GM19023 (cell line): ENCODE data around the gene MUC5AC.
"Not testable (repeated sequence)": the region's sequence is repeated elsewhere in the genome, so short reads cannot be mapped to it uniquely, and the experiment has no call there.

Source experiments
- ATAC-seq: cut with Tn5 transposase; IDR thresholded peaks from one replicate; pipeline ENCODE4 v1.9.1; 2021; ENCODE audit warnings: mild to moderate bottlenecking, moderate library complexity; ENCODE audit not compliant: unreplicated experiment

MUC5AC gene, protein sequence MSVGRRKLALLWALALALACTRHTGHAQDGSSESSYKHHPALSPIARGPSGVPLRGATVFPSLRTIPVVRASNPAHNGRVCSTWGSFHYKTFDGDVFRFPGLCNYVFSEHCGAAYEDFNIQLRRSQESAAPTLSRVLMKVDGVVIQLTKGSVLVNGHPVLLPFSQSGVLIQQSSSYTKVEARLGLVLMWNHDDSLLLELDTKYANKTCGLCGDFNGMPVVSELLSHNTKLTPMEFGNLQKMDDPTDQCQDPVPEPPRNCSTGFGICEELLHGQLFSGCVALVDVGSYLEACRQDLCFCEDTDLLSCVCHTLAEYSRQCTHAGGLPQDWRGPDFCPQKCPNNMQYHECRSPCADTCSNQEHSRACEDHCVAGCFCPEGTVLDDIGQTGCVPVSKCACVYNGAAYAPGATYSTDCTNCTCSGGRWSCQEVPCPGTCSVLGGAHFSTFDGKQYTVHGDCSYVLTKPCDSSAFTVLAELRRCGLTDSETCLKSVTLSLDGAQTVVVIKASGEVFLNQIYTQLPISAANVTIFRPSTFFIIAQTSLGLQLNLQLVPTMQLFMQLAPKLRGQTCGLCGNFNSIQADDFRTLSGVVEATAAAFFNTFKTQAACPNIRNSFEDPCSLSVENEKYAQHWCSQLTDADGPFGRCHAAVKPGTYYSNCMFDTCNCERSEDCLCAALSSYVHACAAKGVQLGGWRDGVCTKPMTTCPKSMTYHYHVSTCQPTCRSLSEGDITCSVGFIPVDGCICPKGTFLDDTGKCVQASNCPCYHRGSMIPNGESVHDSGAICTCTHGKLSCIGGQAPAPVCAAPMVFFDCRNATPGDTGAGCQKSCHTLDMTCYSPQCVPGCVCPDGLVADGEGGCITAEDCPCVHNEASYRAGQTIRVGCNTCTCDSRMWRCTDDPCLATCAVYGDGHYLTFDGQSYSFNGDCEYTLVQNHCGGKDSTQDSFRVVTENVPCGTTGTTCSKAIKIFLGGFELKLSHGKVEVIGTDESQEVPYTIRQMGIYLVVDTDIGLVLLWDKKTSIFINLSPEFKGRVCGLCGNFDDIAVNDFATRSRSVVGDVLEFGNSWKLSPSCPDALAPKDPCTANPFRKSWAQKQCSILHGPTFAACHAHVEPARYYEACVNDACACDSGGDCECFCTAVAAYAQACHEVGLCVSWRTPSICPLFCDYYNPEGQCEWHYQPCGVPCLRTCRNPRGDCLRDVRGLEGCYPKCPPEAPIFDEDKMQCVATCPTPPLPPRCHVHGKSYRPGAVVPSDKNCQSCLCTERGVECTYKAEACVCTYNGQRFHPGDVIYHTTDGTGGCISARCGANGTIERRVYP (N-terminal part only)

DNA sequence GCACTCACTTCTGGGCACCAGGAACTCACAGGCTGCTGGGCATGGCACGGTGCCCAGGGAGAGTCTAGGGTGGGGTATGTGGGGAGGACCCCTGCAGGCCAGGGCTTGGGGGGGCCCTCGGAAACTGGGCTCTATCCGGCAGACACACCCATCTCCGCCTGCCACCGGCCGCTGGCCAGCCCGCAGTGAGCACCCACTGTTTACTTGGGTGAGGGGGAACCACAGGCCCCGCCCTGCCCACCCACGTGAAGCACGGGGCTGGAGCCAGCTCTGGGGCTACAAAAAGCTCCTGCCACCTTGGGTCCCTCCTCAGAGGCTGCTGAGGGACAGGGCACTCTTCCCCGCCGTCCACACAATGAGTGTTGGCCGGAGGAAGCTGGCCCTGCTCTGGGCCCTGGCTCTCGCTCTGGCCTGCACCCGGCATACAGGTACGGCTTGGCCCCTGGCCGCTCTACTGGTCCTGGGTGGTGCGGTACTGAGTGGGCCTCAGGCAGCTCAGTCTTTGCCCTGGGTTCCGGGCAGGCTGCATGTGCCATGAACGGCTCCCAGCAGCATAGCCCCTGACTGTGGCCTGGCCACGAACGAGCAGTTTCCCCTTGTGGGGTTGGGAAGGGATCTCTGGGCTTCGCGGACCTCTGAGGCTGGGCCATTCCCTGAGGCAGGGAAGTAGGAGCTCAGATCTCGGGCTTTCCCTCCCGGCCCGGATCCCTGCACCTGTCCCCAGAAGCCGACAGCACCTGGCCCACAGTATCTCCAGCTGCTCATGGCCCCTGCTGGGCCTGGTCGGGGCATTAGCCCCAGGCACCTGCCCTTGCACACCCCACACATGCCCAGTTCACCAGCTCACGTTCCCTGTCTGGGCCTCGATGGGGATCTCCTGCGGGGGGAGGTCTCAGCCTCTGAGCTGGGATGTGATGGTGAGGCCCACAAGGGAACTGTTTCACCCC is at the start of gene MUC5AC:
Gene MUC5AC (plus strand): TSS at position 309 of the 947 bp plus-strand sequence. CDS start 47 bp downstream, at position 356.
- ATAC-seq, result no peak

DNA sequence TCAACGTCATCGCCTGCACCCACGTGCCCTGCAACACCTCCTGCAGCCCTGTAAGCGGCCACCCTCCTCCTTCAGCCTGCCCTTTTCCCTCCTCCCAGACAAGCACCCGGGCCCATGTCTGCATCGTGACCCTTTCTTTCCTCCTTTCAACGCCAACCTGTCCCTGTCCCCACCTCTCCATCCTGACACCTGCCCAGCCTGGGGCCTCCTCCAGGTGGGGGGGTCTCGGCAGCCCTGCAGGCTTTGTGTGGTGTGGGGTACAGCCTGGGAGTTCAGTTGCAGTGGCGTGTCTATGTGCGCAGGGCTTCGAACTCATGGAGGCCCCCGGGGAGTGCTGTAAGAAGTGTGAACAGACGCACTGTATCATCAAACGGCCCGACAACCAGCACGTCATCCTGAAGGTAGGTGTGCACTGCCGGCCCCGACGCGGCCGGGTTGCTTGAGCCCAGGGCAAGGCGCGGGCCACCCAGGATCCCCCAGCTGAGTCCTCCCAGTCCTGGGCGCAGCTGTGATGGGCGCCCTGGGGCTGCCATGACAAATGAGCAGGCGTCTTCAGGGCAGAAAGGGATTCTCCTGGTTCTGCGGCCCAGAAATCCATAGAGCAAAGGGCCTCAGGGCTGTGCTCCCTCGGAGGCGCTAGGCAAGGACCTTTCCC is 49.4 kb upstream of the MUC5AC start:
- no peak for ATAC-seq

DNA sequence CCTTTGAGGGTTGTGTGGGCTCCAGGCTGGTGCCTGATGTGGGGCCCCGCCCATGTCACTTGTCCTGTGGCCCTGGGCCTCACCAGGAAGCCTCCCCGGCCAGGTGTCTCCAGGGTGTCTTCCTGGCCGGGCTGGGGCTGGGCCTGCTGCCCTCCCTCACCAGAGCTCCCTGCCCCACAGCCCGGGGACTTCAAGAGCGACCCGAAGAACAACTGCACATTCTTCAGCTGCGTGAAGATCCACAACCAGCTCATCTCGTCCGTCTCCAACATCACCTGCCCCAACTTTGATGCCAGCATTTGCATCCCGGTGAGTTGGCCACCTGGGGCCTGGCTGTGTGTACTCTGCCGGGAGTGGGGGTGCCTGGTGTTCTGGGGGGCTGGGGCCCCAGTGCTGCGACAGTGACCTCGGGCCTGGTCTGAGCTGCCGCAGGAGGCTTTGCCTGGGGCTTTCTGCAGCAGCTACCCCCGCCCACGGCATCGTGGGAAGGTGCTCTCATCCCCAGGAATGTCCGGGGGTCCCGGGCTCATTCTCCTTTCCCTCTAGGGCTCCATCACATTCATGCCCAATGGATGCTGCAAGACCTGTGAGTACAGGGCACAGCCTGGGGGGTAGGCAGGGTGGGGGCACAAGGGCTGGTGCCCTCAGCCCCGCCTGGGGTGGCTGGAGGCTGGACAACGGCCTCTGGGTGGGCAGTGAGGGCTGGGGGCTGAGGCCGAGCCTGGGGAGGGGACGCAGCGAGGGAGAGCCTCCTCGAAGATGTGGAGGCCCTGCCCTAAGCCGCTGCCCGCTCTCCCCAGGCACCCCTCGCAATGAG is 48.4 kb upstream of the MUC5AC start:
- no peak for ATAC-seq

DNA sequence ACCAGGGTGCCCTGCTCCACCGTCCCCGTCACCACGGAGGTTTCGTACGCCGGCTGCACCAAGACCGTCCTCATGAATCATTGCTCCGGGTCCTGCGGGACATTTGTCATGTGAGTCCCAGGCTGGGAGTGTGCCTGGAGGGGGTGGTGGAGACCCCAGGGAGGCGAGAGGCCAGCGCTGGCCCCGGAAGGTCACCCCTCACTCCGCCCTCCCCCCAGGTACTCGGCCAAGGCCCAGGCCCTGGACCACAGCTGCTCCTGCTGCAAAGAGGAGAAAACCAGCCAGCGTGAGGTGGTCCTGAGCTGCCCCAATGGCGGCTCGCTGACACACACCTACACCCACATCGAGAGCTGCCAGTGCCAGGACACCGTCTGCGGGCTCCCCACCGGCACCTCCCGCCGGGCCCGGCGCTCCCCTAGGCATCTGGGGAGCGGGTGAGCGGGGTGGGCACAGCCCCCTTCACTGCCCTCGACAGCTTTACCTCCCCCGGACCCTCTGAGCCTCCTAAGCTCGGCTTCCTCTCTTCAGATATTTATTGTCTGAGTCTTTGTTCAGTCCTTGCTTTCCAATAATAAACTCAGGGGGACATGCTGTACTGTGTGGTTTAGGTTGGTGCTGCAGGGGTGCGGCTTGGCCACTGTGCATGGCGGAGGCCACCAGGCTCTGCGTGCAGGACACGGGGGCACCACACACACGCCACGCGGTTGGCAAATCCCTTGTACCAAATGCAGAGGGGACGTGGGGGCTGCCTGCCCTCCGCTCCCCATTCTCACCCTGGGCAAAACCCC is 47.6 kb upstream of the MUC5AC start:
- ATAC-seq, result no peak

DNA sequence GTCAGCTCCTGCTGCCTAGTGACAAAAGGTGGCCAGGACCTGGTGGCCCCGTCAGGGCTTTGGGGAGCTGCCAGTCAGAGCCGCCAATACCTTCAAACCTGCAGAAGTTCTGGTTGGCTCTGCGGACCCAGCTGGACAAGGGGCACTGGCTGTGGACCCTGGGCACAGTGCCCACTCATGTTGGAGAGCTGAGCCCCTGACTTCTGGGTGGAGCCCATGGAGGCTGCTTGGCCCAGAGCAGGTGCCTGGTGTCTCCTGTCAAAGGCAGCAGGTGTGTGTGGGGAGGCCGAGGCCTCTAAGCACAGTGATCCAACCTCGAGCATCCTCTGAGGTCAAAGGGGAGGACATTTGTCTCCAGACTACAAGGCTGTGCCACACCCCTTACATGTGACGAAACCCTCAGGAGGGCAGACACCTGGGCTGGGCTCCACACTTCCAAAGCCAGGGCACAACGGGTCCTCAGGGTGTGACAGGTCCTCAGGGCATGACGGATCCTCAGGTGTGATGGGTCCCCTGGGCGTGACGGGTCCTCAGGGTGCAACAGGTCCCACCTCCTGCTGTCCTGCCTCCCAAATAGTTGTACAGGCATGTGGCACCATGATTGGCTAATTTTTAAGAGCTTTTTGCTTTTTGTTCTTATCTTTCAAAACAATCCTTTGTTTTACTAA is 46.1 kb upstream of the MUC5AC start:
- ATAC-seq, result no peak

DNA sequence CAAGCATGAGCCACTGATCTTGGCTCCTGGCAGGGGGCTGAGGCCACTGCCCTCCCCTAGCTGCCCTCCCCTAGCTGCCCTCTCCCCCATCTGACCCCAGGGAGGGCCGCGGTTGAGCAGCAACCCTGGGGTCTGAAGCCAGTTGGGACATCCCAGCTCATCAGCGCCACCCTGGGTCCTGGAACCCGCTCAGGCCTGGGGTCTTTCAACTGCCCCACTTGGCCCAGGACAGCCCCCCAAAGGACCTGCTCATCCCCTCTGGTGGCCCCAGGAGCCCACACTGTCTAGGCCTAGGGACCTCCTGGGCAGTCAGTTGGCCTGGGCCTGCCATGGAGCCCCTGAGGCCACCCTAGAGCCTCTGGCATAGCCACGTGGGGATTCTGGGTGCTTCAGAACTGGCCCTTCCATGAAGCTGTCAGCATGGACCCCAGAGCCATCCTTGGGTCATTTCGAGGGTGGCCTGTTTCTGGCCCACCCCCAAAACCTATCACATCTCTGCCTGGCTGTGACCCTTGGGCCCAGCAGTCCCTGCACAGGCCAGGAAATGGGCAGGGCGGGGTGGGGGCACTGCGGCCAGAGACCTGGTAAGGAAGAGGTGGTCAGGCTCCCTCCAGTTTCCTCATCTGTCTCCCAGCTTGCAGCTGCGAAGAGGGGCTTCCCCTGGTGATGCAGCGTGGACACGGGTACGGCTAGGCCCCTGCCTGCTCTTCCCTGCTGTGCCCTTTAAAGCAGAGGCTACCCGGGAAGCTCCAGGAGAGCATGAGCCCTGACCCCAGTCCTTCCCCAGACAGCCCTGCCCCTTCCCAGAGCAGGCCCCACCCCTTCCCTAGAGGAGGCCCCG is 45.2 kb upstream of the MUC5AC start:
- no peak for ATAC-seq

DNA sequence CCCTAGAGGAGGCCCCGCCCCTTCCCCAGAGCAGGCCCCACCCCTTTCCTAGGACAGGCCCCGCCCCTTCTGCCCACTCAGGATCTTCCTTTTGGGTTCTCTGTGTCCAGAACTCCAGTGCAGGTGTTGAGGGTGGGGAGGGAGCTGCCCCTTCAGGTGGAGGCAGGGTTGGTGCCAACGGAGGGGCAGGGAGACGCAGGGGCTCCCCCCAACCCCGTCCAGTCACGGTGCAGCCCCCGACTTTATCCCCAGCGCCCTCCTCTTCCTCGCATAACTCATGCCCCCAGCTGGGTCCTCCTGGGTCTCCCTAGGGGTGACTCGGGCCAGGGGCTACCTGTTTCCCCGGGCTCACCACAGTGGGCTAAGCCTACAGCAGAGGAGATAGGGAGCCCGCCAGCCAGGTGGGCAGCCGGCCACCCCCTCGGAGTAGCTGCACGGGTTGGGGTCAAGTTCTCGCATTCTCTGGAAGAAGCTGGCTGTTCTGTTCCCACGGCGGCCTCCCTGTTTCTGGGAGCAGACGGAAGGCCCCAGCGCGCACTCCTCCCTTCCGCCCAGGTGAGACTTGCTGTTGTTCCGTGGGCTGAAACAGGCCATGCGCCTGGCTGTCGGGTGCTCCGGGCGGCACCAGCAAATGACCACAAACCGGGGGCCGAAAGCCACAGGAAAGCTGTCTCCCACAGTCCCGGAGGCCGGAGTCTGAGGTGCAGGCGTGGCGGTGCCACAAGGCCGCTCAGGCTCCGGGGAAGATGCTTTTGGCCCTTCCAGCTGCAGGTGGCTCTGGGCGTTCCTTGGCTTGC is 44.1 kb upstream of the MUC5AC start:
- no peak for ATAC-seq

DNA sequence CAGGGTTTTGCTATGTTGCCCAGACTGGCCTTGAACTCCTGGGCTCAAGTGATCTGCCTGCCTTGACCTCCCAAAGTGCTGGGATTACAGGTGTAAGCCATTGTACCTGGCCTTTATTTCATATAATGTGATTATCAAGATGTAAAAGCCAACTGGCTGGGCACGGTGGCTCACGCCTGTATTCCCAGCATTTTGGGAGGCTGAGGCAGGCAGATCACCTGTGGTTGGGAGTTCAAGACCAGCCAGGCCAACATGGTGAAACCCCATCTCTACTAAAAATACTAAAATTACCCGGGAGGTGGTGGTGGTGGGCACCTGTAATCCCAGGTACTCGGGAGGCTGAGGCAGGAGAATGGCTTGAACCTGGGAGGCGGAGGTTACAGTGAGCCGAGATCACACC is 42.5 kb upstream of the MUC5AC start:
- not testable (repeated sequence) for ATAC-seq

DNA sequence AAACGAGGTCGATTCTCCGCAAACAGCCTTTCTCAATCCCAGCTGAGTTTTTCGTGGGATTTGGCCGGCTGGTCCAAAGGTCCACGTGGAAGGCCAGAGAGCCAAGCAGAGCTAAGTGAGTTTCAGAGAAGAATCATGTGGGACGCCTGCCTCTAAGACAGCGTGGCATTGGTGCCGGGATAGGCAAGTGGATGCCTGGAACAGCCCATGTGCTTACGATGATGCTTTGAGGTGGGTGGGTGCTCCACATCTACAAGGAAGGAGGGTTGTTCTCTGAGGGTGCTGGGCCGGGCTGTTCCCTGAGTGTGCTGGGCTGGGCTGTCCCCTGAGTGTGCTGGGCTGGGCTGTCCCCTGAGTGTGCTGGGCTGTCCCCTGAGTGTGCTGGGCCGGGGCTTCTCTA is 41.6 kb upstream of the MUC5AC start:
- ATAC-seq, result no peak

DNA sequence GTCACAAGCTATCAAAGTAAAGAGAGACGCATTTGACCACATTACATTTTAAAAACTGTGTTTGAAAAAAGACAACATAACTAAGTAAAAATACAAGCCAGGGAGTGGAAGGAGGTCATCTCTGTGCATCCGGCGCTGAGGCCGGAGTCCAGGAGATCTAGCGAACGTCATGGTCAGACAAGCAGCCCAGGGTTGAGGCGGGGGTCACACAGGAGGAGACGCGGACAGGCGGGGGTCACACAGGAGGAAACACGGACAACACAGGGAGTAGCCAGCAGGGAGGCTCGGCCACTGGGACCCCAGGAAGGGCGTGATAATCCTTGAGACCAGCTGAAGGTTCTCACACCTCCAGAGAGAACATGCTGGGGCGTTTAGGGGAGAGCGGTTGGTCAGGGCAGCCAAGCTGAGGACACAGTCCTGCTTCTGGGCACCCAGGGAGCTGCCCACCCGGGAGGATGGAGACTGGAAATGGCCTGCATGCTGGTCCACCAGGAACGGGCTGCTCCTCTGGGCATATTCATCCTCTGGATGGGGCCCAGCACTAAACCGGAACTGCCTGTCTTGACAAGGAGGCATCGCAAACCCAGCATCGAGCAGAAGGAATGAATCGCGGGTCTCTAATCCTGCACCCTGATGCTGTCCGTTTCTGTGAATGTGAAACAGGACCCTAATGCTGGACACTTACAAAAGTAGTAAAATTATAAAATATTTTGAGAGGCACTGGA is 40.9 kb upstream of the MUC5AC start:
- ATAC-seq, result no peak

DNA sequence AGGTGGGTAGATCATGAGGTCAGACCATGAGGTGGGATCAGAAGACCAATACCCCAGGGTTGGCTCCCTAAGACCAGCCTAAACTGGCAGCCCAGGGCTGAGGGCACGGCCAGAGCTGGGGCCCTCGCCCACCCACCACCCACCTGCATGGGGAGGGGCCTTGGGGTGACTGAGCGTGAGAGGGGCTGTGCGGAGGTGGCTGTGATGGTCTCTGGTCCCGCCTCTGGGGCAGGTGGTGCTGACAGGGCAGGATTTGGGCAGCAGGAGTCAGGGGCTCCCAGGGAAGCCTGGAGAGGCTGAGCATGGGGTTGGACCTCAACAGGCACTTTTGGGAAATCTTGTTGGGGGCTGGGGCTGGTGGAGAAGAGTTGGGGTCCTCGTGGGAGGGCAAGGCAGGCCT is 39.8 kb upstream of the MUC5AC start:
- no peak for ATAC-seq

DNA sequence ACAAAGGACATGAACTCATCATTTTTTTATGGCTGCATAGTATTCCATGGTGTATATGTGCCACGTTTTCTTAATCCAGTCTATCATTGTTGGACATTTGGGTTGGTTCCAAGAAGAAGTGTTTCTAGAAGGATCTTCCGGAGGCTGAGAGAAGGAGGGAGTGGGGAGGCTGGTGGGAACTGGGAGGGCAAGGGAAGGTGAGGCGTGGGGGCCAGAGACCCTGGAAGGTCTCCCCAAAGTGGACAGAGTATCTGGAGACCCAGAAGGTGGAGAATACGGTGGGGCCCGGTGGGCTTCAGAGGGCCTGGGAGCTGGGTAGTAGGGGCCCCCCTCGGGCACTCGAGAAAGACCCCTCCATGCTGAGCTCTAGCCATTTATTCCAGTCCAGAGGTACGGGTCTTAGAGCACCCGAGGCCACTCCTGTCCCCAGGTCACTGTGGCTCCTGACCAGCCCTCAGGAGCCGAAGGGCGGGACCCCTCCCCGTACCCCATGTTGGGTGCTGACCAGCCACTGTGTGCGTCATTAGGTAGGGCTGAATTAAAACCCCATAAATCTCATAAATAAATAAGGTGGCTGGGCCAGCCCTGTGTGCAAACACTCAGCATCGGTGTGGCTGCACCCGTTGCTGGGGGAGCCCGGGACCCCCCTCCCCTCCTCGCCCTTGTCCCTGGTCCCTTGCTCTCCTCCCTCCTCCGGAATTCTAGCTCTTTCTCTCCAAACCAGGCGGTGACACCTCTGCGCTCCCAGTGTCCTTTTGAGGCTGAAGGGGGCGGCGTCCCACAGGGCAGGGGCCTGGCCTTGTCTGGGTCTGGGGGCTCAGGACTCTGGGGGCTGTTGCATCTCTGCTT is 38.8 kb upstream of the MUC5AC start:
- ATAC-seq, result no peak

DNA sequence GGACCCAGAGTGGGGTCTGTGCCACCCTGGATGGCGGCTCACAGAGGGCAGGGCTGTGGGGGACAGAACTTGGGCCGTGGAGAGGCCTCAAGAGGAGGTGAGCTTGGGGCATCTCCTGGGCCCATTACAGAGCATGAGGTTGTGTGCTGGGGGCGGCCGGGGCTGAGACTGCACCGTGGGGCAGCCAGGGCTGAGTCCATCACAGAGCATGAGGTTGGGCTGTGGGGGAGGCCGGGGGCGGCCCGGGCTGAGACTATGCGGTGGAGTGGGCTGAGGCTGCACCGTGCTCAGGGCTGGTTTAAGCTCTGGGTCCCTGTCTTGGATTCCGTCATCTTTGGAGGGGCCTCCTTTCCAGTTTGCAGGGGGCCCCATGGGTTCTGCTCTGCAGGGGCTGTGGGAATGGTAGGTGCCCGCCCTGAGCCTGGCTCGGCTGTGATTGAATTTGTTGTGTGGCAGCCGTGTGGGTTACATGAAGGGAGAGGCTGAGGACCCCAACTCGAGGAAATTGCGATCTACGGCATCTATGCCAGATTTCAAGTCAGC is 38.1 kb upstream of the MUC5AC start:
- ATAC-seq, result no peak
